K562 (cell line): ENCODE results near the gene ACOT7. TPM values are rescaled to one million over a fixed set of nuclear protein-coding genes. Genes with fewer than 3 reads are reported as not detected.
A peak's percentile ranks its signal among the peaks of the same experiment; 100 is the strongest.

Source experiments
- ATAC-seq: fragments of 200-7000 bp; cut with Tn5 transposase; 3 replicates; pipeline ENCODE4 v1.9.1; 2020; ENCODE audit warnings: moderate library complexity
- BruUV-seq: library from RNA; stranded (reverse); fragments of 400-500 nt; replicated peaks from 2 replicates; lab custom pipeline; 2021; lab: Mats Ljungman, UMichigan
- CTCF ChIA-PET: fragments of 300-600 bp; formaldehyde crosslinking; extraction: SDS; loops from one replicate; lab custom pipeline; 2021; ENCODE audit warnings: low intra/inter-chr PET ratio; lab: Yijun Ruan, JAX
- POLR2A ChIA-PET: fragments of 300-600, 350-650 bp; sonication (Branson Sonifier 250); formaldehyde crosslinking; extraction: SDS; loops from one replicate; lab custom pipeline; 2021; ENCODE audit warnings: antibody characterized with exemption, inconsistent platforms; lab: Yijun Ruan, JAX
- DNase-seq, 4 experiments: peaks; one replicate each; pipeline versions ENCODE4 v3.0.0 to v3.0.0-alpha.2; 2011 to 2018; ENCODE audit warnings: low spot score in 3 of 4, mixed read lengths in 3 of 4; ENCODE audit errors: extremely low read depth in 1 of 4
- FAIRE-seq: peaks from 2 replicates; lab custom pipeline; 2011; peaks lifted over from hg19 to GRCh38; lab: Jason Lieb, UNC
- H2AFZ ChIP-seq: 2 replicates; pipeline ENCODE4 v1.6.0; 2011; ENCODE audit warnings: low read depth, low read length, control low read depth, inconsistent platforms
- H3K27ac ChIP-seq: fragments of 200-600 bp; 3 replicates; pipeline ENCODE4 v1.8.0; 2011; ENCODE audit warnings: low read depth, mild to moderate bottlenecking, control low read depth, inconsistent platforms, low read length, moderate library complexity, mixed read lengths; ENCODE audit errors: extremely low read depth
- H3K27me3 ChIP-seq, 2 experiments: fragments of 300-600 bp in 1 of 2; 2 replicates in 1 of 2; 3 replicates in 1 of 2; pipeline versions ENCODE4 v1.6.0 to v1.8.0; 2011; ENCODE audit warnings: inconsistent platforms in 2 of 2, low read length in 2 of 2, mild to moderate bottlenecking in 1 of 2, mixed read lengths in 1 of 2, moderate library complexity in 1 of 2; ENCODE audit not compliant: control insufficient read depth in 2 of 2, insufficient read depth in 2 of 2
- H3K36me3 ChIP-seq: fragments of 300-600 bp; 3 replicates; pipeline ENCODE4 v1.8.0; 2011; ENCODE audit warnings: mild to moderate bottlenecking, low read length, inconsistent platforms; ENCODE audit not compliant: control insufficient read depth, insufficient read depth
- H3K4me1 ChIP-seq, 2 experiments: fragments of 200-600 bp in 1 of 2; replicated peaks in 1 of 2; 2 replicates in 1 of 2; 3 replicates in 1 of 2; pipeline versions ENCODE4 v1.5.1 to v1.8.0; 2011; ENCODE audit warnings: inconsistent platforms in 2 of 2, low read length in 2 of 2, mild to moderate bottlenecking in 1 of 2, mixed read lengths in 1 of 2, moderate library complexity in 1 of 2; ENCODE audit not compliant: control insufficient read depth in 2 of 2, insufficient read depth in 2 of 2
- H3K4me2 ChIP-seq: 2 replicates; pipeline ENCODE4 v1.6.1; 2011; ENCODE audit warnings: low read length, control low read depth, inconsistent platforms, mixed read lengths; ENCODE audit not compliant: insufficient read depth
- H3K4me3 ChIP-seq: fragments of 200-600 bp; sonication (generic), shearing (Covaris generic); 2 replicates; pipeline ENCODE4 v1.5.1; 2016; ENCODE audit warnings: control low read depth, inconsistent platforms
- H3K79me2 ChIP-seq: fragments of 200-600 bp; 3 replicates; pipeline ENCODE4 v1.8.0; 2011; ENCODE audit warnings: low read length, inconsistent platforms; ENCODE audit not compliant: control insufficient read depth, insufficient read depth
- H3K9ac ChIP-seq, 2 experiments: 2 replicates each; pipeline versions ENCODE4 v1.6.0 to v1.6.1; 2011; ENCODE audit warnings: low read depth in 2 of 2, low read length in 2 of 2, control low read depth in 1 of 2, inconsistent platforms in 1 of 2, mild to moderate bottlenecking in 1 of 2, mixed read lengths in 1 of 2; ENCODE audit not compliant: insufficient read depth in 1 of 2
- H3K9me1 ChIP-seq: one replicate; pipeline ENCODE4 v1.6.0; 2011; ENCODE audit warnings: inconsistent platforms, mild to moderate bottlenecking, low read length, moderate library complexity; ENCODE audit not compliant: control insufficient read depth, insufficient read depth
- H3K9me3 ChIP-seq: replicated peaks from 2 replicates; pipeline ENCODE4 v1.5.1; 2011; ENCODE audit warnings: low read depth, low read length, inconsistent platforms; ENCODE audit not compliant: control insufficient read depth, insufficient read depth
- H4K20me1 ChIP-seq: replicated peaks from 2 replicates; pipeline ENCODE4 v1.6.1; 2011; ENCODE audit warnings: low read length, inconsistent platforms, mixed read lengths; ENCODE audit not compliant: control insufficient read depth, insufficient read depth
- CTCF ChIP-seq, 3 experiments: IDR thresholded peaks in 2 of 3; conservative IDR thresholded peaks in 1 of 3; 2 replicates each; pipeline ENCODE4 v1.5.1; 2011 to 2012; ENCODE audit warnings: low read length in 3 of 3, mild to moderate bottlenecking in 3 of 3, control low read depth in 2 of 3, improper control_type of control experiment in 1 of 3, inconsistent platforms in 1 of 3, low read depth in 1 of 3, mixed read lengths in 1 of 3, moderate library complexity in 1 of 3; ENCODE audit not compliant: insufficient read depth in 2 of 3
- MEIS2 ChIP-seq: fragments of 450-650 bp; IDR thresholded peaks from 2 replicates; pipeline ENCODE4 v1.6.1; 2014; ENCODE audit warnings: mild to moderate bottlenecking; ENCODE audit not compliant: partially characterized antibody
- SMAD4 ChIP-seq: fragments of 250-450 bp; sonication (Bioruptor Pico); conservative IDR thresholded peaks from 2 replicates; pipeline ENCODE4 v1.8.0; 2021; ENCODE audit warnings: inconsistent platforms, mild to moderate bottlenecking, moderate library complexity
- TFAP4 ChIP-seq: sonication (generic); formaldehyde crosslinking; IDR thresholded peaks from 2 replicates; pipeline ENCODE4 v1.8.0; 2022; ENCODE audit warnings: missing genetic modification reagents, mild to moderate bottlenecking, moderate library complexity, borderline replicate concordance
- TOE1 ChIP-seq, 2 experiments: fragments of 450-650 bp in 1 of 2; sonication (generic) in 1 of 2; formaldehyde crosslinking in 1 of 2; IDR thresholded peaks; 2 replicates each; pipeline versions ENCODE4 v1.7.1 to v1.8.0; 2016 to 2022; ENCODE audit warnings: borderline replicate concordance in 2 of 2, mild to moderate bottlenecking in 2 of 2, antibody characterized with exemption in 1 of 2, inconsistent platforms in 1 of 2, low read depth in 1 of 2, missing genetic modification reagents in 1 of 2, moderate library complexity in 1 of 2
- ZFX ChIP-seq: sonication (generic); formaldehyde crosslinking; IDR thresholded peaks from 2 replicates; pipeline ENCODE4 v1.8.0; 2022; ENCODE audit warnings: mild to moderate bottlenecking, missing genetic modification reagents, moderate library complexity
- ZNF384 ChIP-seq: IDR thresholded peaks from 2 replicates; pipeline ENCODE4 v1.6.1; 2012; ENCODE audit warnings: low read depth, low read length, improper control_type of control experiment
- ZNF668 ChIP-seq: fragments of 250-450 bp; sonication (Bioruptor Pico); IDR thresholded peaks from 2 replicates; pipeline ENCODE4 v1.8.0; 2022; ENCODE audit warnings: mild to moderate bottlenecking, inconsistent platforms
- WGBS: fragments of 100-300 bp; shearing (Covaris generic); methylation state at CpG from one replicate; pipeline ENCODE4 v1.1.6; 2016; ENCODE audit warnings: low coverage, mixed read lengths; ENCODE audit not compliant: insufficient coverage; ENCODE audit errors: missing lambda C conversion rate; 5-methylcytosine and 5-hydroxymethylcytosine counted together
- in situ Hi-C: fragments of 300-500 bp; cut with MboI; formaldehyde crosslinking; loops from 4 replicates; pipeline ENCODE4 v1.15.0; 2018; ENCODE audit warnings: inconsistent platforms, mixed read lengths
- intact Hi-C: fragments of 100-400 bp; cut with micrococcal nuclease; formaldehyde crosslinking; loops from 2 replicates; pipeline ENCODE4 v1.14.2; 2022
- polyA plus RNA-seq, 8 experiments: library from polyadenylated mRNA; depleted of rRNA in 4 of 8; stranded (reverse) in 5 of 8; unstranded in 3 of 8; fragments of >200 nt; fragmentation: Nextera tagmentation in 2 of 8; fragmentation: Illumina TruSeq in 1 of 8; extraction: Ambion mirVana in 2 of 8; extraction: Trizol in 1 of 8; gene quantifications; 2 replicates each; pipeline versions ENCODE4 v1.2.1 to v1.2.3, GENCODE V29; 2011 to 2014; ENCODE audit warnings: inconsistent platforms in 1 of 8, missing spikeins in 1 of 8
- total RNA-seq, 7 experiments: library from RNA; depleted of rRNA in 6 of 7; stranded (reverse); fragments of >200 nt in 6 of 7; fragmentation: Illumina TruSeq in 2 of 7; extraction: Trizol in 2 of 7; gene quantifications; 2 replicates each; pipeline versions ENCODE4 v1.2.1 to v1.2.3, GENCODE V29; 2011 to 2021; ENCODE audit warnings: low replicate concordance in 1 of 7

ACOT7 gene
- total and polyA plus RNA-seq, 9 of the 15 experiments (the other 6 are each of a cell fraction or from before 2014, with no cell fraction given) = 7.0 to 92.6 (median 37.2) TPM

- Histone ChIP-seq H2AFZ (no peak overlapping the region), H3K79me2 (peaks cover 4% of the 10 kb centered on the region; the same call in 1 of the 3 replicates), H3K27me3 (no peaks in the 10 kb centered on the region), H3K36me3 (no peaks in the 10 kb centered on the region), H4K20me1 (peaks cover 5% of the 10 kb centered on the region; the same call in 1 of the 2 replicates), H3K9ac (peak overlapping the region in 1 of 2 experiments; percentile 80; a peak in 2 of 4 replicates), H3K4me1 (peaks cover 31 to 60% of the 10 kb centered on the region in 2 experiments), H3K9me1 (no peaks in the 10 kb centered on the region), H3K27ac (no peak overlapping the region), H3K4me3 (no peak overlapping the region), H3K4me2 (no peak overlapping the region), H3K9me3 (no peaks in the 10 kb centered on the region)
- CTCF ChIA-PET = interaction anchor here (0.6 kb wide), 1 partner anchor 53 kb away, joined by 3 read pairs; no protein-coding TSS in a partner anchor
- ATAC-seq (peak; percentile 76), DNase-seq (peak in 2 of 4 experiments; percentile 43 to 63), FAIRE-seq (peak; percentile 75)
- POLR2A ChIA-PET = interaction anchor here (0.6 to 1.7 kb wide), 6 partner anchors 8 to 36 kb away, joined by 3 to 10 read pairs (median 4); partner anchors contain the start of gene ACOT7
- intact Hi-C loops = no loop called here
- no TSS peak for BruUV-seq
- WGBS = 39% methylated on average over 9 of the region's 11 CpGs
- TF ChIP-seq MEIS2 = no peak
- peak; percentile 17; the same call in 1 of the 2 replicates for TF ChIP-seq ZFX (CRISPR knock-in tag)
- TF ChIP-seq CTCF (IDR thresholded peaks at IDR 0.05 in 2 of 3, conservative IDR thresholded peaks at IDR 0.05 in 1 of 3; ENCODE audit: insufficient read depth in 2 of 3, low read depth in 1 of 3, low read length in 3 of 3) = peak; percentile 60 to 83 (median 66)
- no peak for TF ChIP-seq TOE1 (IDR thresholded peaks at IDR 0.05; ENCODE audit: borderline replicate concordance)
- no peak for TF ChIP-seq TOE1 (CRISPR knock-in tag; IDR thresholded peaks at IDR 0.05; ENCODE audit: borderline replicate concordance, low read depth)
- peak; percentile 33; the same call in 1 of the 2 replicates for TF ChIP-seq TFAP4 (CRISPR knock-in tag)
- no peak for TF ChIP-seq ZNF668 (CRISPR knock-in tag)
- peak; percentile 34; the same call in 1 of the 2 replicates for TF ChIP-seq ZNF384
- 0 out of 2 replicates have a peak, but pooled peaks have one; percentile 9 for TF ChIP-seq SMAD4 (CRISPR knock-in tag)
- in situ Hi-C loops = no loop called here
Observed at GRCh38 chr1:6357243-6357936, 36.2 kb downstream of the ACOT7 start.
